Measurements from ENCODE around the gene TRAM2.

TRAM2 gene

DNA sequence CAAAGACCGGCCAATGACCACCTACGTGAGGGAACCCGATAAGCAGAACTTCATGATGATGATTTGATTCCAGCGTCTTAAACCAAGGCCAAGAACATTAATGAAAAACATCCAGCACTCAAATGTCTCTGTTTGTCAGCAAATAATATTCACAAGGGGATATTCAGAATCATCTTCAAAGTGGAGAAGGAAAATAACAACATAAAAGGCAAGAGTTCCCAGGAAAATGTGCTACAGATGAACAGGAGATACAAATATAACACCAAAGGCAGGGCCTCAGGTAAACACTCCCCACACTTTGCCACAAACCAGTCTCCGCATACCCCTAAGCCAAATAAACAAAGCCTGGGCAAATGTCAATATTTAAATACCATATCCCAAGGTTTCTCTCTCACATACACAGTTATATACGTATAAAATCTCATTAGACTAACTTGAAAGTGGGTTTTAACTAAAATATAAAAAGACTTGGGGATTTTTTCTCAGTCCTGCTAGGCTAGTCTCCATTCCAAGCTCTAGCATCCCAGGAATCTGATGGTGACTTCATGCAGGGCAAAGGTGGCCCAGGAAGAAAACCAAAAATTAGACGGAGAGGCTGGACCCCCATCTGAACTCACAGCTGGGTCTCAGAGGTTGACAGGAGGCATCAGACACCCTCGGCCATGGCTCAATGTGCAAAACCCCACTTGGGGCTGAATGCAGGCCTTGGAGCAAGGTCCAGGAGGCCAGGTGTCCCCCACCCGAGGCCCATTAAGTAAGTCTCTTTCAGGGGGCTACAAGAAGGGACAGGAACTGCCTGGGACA lies 32.1 kb downstream of the TRAM2 start:
- DNase-seq: no peak

DNA sequence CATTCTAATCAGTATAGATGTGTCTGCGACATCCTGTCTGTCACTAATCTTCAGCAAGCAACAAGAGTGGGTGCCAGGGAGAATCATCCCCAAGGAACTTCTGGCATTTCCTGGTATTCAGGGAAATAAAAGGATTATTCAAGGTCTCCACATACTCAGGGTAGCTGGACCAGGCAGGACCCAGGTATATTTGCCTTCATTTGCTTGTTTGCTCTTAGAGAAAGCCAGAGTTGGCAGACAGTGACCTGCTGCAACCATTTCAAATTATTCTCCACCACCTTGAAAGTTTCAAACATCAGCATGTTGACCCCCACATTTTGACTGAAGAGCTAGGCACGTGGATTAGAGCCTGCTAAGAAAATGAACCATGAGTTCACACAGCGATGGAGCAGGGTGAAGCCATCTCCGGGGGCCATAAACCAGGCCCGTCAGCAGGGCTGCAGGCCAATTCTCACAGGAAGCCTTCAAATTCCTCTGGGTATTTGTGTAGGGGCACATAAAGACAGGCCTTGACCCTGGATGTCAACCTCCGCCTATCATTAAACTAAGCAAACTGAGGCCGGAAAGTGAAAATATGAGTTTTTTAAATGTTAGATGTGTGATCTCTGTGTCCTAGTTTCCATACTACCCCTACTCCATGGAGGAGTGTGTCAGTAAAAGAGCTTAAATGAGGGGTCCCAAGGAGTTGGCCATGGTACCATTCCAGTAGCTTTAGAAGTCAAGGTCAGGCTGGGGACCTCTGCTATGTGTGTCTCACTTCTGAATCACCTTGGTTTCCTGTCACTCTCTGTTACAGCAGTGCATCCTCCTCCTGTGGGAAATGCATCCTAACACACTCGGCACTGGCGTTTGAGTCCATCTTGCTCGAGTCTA lies 32.9 kb downstream of the TRAM2 start:
- DNase-seq: no peak

DNA sequence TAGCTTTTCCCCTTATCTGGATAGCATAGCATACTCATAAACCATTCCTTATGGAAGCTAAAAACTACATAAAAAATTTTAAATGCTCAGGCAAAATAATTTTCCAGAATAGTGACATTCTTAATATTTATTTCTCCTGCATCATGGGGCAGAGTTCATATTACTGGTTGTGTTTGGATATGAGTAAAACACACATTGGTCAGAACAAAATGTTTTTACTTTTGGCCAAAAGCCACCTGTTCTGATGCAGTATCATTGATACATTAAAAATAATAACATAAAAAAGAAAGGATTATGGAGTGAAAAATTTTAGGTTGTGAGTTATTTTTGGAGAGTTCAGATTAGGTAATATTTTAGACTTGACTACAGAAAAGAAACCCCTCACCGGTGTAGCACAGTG lies 33.6 kb downstream of the TRAM2 start:
- DNase-seq: no peak

DNA sequence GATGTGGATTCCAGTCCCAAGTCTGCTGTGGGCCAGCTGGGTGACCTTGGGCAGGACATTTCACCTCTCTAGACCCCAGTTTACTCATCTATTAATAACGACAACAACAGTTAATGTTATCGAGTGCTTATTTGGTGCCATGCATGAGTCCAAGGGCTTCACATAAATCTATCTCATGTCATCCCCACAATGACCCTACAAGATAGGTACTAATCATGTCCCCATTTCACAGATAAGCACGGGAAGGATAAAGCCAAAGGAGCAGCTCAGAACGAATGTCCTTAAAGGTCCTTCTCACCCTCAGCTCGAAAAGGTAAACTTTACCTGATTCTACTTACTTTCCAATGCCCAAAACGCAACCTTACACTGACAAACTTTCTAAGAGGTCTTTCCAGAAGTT lies 35.7 kb downstream of the TRAM2 start:
- no peak for DNase-seq

DNA sequence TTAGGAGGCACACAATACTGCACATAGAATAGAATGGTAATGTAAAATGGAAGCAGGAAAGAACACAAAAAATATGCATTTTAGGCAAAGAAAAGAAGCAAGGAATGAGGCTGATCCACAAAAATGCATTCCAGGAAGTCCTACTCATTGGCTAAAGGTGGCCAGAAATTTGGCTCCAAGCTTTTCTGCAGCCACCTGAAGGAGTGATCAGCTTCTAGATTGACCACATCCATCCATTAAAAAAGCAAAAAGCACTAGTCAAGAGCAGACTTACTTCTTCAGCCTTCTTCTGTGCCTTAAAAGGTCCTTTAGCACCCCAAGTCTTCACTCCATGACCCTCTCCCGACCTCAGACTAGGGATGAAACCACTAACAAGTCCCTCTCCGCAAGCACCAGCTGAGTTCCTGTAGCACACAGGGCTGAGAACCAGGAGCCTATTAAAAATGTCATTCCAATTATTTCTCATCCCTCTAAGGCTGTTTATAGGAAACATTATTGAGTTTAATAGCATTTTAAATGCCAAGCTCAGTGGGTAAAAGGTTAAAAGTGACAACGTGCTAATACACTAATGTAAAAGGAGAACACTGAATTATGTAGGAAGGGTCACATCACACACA lies 36.5 kb downstream of the TRAM2 start:
- no peak for DNase-seq

DNA sequence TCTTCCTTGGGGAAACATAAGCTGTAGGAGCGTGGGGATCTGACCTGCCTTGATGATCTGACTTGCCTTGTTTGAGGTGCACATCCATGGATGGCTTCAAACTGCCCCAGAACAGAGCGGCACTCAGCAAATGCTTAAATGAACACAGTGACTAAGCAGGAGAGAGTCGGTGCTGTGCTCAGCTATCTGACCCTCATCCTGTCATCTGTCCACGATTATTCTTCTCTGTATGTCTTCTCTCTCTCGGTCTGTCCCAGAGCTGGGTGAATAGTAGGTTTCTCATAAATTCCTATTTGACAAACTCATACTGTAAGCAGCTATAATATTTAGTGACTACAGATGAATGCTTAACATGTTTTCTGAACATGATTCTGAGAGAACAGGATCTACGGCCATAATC lies 37.3 kb downstream of the TRAM2 start:
- DNase-seq: no peak

DNA sequence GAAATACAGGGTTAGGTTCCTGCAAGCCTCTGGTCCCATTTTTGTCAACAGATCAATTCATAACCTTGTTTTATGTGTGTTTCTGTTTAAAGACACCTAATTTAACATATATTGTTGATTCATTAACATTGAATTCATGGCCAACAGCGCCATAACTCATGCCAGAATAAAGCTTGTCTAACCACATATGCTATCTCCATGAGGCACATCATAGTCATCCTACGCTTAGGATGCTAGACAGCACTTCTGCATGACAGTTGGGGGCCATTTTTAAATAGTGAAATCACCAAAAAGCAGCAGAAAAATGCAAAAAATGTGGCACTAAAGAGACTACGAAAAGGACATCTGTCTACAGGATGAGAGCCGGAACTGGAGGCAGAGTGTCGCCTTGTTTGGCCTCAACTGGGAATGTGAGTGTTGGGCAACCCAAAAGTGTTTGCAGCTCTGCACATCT lies 37.9 kb downstream of the TRAM2 start:
- DNase-seq: no peak

DNA sequence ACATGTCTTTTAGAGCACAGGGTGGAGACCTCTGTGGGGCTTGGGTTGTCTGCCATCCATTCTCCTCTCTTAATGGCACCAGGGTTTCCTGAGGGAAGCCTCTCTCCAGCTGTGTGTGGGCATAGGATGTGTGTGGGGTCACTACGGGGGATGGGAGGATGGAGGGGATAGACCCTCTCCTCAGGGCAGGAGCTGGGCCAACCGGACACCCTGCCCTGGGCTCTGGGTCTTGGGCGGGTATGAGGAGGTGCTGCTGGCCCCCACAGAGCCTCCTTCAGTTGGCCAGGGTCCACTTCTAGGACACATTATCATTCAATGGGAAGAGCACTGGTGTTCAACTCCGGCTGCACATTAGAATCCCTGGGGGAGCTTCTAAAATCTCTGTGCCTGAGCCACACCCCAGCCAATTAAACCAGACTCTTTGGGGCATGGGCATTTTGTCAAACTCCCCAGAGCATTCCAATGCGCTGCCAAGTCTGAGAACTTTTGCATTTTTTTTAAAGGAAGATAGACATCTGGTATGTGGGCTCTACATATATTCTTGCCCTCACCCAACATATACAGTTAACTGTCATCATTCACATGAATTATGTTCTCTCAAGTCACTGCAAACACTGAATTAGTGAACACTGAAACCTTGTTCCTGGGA lies 38.5 kb downstream of the TRAM2 start:
- no peak for DNase-seq

DNA sequence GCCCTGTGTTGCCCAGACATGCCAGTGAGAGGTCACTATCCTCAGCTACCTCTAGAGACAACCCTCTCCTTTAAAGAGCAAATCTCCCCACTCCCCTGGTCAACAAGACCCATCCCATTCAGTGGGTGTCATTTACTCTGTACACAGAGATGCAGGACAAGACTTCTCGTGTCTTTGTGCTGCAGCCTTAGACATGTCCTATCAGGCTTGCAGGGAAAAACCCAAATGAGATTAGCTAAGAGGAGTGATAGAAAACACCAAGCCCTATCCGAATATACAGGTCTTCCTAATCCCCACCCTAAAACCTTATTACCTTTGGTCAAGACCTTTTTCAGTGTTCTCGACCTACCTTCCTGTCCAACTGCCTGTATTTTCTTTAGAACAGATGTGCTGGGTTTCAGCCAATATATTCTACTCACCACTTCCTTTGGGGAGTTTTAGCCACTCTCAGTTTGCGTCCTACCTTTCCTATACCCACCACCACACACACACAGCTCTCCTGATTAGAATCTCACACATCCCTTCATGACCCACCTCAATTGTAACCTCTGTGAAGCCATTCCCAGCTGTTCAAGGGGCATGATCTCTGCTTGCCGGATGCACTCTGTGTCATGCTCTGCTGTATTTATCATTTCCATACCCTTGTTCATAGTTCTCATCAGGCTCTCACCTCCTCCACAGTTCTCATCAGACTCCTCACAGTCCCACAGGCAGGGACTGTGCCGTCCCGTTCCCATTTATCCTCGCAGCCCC lies 39.7 kb downstream of the TRAM2 start:
- DNase-seq: no peak

DNA sequence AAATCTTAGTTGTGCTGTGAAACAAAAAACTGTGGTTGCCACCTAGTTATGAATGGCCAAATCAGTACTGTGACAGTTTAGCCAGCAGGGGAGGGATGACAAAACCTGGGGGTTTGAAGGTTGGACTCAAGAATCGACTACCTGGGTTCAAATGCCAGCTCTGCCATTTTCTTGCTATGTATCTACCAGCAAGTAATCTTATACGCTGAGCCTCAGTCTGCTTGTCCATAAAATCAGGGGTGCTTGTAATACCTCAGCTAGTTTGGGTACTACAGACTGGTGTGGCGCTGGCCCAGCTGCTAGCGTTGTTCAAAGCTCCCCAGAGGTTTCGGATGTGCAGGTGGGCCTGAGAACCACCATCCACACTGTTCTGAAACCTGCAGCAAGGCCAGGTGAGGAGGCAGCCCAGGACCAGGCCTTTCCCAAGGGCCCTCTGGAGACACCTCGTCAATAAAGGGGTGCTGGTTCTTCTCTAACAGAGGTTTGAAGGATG lies 40.4 kb downstream of the TRAM2 start:
- no peak for DNase-seq

DNA sequence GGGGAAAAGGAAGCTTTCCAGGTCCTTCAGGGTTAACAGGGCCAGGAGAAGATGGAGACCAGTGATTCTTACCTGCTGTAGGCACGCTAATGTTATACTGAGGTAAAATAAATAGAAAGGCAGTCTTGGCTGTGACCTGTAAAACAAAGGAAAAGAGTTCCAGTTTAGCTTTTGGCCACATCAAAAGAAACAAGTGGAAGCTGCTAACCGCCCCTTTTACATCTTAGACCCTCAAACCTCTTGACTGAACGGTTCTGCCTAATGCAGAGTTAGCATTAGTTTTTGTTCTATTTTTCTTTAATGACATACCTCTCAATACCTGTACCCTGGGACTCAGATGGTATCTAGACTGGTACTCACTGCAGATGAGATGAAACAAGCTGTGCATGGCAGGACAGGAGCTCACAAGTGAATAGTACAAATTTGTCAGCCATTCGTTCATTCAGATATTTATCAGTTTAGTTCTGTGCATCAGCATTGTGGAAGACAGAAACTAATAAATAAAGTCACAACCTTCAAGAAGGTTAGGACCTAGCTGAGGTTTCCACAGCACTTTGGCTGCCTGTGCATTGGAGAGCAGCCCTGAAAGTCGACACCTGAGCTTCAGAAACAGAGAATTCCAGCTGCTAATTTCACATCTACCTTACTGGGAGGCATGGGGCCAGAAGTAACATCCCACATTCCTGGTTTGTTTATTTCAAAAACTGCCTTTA lies 41.0 kb downstream of the TRAM2 start:
- no peak for DNase-seq

DNA sequence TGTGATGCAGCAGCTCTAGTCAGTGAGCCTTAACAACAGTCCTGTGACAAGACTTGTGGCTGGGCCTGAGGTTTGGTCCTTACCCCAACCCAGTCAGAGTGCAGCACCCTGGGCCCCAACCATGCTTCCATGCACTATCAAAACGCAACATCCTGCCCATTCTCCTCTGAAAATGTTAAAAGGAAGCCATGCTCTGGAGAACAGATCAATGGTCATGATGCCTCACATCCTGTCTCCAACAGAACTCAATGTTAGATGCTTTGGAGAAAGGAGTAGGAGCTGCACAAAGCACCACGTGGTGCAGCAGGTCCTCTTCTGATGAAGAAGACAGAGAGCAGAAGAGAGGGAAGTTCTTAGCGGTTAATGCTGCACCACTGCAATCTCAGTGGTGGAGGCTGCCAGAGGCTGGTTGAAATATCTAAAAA lies 41.9 kb downstream of the TRAM2 start:
- no peak for DNase-seq

DNA sequence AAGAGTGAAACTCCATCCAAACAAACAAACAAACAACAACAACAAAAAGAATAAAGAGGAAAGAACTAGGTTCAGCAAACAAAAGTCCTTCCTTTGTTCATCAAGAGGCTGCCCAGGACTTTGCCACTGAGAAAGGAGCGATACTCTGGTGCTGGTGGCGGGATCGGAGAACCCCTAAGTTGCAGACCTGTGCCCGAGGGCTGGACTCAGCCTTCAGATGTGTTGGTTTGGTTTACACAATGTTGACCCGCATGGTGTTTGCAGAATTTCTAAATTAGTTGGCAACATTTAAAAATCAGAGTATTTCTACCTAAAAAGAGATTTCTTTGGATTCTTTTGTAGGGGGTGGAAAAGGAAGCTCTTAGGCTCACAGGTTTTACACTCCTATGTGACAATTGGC lies 42.5 kb downstream of the TRAM2 start:
- DNase-seq: no peak

DNA sequence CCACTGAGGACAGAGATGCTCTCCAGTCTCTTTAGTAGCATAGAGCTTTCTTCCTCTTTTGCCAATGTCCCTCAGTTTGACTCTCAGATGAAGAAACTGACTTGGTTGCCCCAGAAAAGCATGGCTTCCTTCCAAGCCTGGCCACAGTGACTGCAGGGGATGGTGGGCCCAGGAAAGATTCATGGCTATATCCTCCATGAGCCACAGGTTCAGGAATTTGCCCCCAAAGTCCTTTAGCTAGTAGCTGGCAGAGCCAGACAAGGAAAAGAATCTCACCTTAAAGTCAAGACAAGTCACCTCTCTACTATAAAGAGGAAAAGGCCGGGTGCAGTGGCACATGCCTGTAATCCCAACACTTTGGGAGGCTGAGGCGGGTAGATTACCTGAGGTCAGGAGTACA lies 43.4 kb downstream of the TRAM2 start:
- DNase-seq: no peak

DNA sequence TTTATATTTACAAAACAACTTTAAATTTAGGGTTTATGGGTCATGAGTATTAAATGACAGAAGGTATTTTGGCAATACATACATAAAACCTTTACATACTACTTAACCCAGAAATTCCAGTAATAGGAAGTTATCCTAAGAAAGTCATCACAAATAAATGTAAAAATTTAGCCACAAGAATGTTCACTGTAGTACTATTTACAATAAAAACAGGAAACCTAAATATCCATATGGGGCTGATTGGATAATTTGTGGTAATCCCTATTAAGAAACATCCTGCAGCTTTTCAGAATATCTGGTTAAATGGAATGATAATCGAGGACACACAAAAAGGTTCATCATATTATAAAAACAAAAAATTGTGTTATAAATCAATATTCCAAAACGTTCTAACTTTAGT lies 44.4 kb downstream of the TRAM2 start:
- DNase-seq: no peak

DNA sequence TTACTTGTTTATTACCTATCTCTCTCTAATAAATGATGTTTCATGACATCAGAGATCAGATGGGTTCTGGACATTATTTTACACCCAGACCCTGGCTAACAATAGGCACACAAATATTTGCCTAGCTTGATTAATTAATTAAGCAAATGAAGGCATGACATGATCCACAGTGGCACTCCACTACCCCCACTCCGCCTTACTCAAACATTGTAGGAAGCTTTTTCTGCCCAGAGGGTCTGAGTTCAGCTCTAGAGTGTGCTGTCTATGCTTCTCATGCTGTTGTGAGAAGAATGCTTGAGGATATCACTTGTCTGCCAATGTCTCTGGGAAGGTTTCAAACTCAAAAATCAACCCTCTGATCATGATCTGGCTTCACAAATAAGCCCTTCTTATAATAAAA lies 45.0 kb downstream of the TRAM2 start:
- no peak for DNase-seq

DNA sequence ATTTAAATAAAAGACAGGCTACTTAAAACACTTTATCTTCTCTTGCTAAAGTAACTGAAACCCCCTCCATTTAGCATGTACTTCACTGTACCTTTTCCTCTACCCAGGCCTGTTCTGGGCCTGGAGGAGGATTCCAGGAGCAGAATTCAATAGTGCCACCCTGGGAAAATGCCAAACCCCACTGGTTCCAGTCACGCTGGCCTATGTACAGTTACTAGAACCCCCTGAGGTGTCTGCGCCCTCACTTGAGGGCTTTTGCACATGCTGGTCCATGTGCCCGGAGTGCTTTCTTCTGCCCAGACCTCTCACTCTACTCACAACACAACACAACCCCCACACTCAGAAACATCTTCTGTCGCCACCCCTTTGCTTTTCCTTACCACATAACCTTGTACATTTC lies 45.5 kb downstream of the TRAM2 start:
- no peak for DNase-seq

DNA sequence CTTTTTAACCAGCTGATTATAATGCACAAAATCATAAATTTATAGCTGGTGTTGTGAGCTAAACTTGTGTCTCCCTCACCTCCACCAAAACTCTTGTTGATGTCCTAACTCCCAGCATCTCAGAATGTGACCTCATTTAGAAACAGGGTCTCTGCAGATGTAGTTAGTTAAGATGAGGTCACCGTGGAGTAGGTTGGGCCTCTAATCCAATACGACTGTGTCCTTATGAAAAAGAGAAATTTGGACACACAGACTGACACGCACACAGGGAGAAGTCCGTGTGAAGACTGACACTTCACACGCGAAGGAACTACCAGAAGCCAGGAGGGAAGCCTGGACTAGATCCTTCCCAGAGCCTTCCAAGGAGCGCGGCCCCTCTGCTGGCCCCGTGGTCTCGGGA lies 46.5 kb downstream of the TRAM2 start:
- DNase-seq: no peak

DNA sequence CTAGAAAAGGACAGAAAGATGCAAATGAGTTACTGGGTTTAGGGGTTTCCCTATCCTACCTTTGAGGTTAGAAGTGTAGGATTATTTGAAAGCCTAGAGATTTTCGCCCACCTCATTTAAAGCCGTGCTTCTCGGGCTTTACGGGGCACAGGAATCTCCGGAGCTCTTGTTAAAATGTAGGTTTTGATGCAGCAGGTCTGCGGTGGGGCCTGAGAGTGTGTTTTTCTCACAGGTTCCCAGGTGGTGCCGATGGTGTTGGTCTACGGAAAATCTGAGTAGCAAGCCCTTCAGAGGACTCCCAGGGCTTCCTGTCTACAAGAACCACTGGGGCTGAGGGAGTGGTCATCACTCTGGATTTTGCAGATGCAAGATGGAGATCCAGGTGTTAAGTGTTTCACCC lies 47.5 kb downstream of the TRAM2 start:
- no peak for DNase-seq

DNA sequence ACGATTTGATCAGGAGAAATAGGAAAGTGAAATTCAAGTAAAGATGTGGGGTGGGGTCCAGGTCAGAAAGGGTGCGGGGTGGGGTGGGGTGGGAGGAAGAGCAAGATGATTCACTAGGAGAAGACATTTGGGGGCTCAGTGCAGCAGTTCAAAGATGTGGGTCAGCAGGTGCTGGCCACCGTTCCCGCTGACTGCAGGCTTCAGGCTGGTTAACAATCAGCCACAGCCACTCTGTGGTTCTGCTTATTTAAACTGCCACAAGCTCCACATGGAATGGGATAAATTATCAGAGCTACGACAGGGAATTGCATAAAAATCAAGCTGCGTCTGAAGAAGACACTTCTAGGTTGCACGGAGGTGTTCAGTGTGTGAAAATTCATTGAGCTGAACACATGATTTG lies 49.4 kb downstream of the TRAM2 start:
- DNase-seq: no peak

DNA sequence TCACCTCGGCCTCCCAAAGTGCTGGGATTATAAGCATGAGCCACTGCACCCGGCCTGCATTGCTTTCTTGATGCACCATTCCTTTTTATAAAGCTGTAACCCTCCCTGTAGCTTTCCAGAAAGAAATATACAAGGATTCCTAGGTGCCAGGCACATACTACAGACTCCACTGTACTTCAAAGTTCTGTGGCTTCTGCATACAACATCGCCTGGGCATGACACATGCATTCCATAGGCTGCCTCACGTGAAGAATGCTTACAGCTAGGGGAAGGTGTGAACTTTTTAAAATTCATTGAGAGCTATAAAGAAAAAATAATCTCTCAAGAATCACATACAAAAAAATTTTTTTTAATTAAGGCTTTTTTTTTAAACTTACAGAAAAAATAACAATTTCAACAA lies 50.2 kb downstream of the TRAM2 start:
- DNase-seq: no peak

DNA sequence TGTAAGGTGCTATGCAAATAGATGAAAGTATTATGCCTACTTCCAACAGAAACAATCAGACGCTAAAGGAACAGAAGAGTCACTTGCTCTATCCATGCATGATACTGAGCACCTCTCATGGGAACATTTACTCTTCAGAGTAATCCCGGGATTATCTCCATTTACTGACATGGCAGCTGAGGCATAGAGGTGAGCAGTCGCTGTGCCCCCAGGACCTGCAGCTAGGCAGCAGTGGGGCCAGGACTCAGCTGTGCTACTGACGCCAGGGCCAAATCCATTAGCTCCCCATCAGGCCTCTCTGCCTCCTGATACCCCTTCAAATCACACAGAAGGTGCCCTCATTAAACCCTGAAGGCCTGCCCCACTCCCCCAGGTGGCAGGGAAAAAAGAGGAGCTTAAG lies 51.9 kb downstream of the TRAM2 start:
- DNase-seq: no peak
